ENCODE data around the gene FBXO2.

The FBXO2 gene

GRCh38 chr1:11651017-11651416 lies 3.2 kb downstream of the FBXO2 start:
- DNase-seq = no peak

GRCh38 chr1:11650331-11650991 lies 3.8 kb downstream of the FBXO2 start:
- peak; percentile 82 for DNase-seq

- no peak for DNase-seq
Measured at GRCh38 chr1:11649624-11650330, 4.5 kb downstream of the FBXO2 start.

GRCh38 chr1:11649237-11649623 lies 5.0 kb downstream of the FBXO2 start:
- DNase-seq = no peak

- DNase-seq = peak; percentile 5
Measured at GRCh38 chr1:11648732-11649158, 5.5 kb downstream of the FBXO2 start.

GRCh38 chr1:11648039-11648438 lies 6.2 kb downstream of the FBXO2 start:
- no peak for DNase-seq

GRCh38 chr1:11647333-11647732 lies 6.9 kb downstream of the FBXO2 start:
- DNase-seq = no peak

GRCh38 chr1:11646317-11646716 lies 7.9 kb downstream of the FBXO2 start:
- no peak for DNase-seq

- peak; percentile 73 for DNase-seq
Measured at GRCh38 chr1:11645670-11646265, 8.5 kb downstream of the FBXO2 start.

GRCh38 chr1:11645270-11645669 lies 9.0 kb downstream of the FBXO2 start:
- DNase-seq = no peak

- no peak for DNase-seq
Measured at GRCh38 chr1:11643782-11644181, 10.4 kb downstream of the FBXO2 start.

GRCh38 chr1:11642418-11643017 lies 11.7 kb downstream of the FBXO2 start:
- DNase-seq = peak; percentile 47

- DNase-seq = no peak
Measured at GRCh38 chr1:11641776-11642305, 12.4 kb downstream of the FBXO2 start.

- DNase-seq = no peak
Measured at GRCh38 chr1:11640944-11641343, 13.3 kb downstream of the FBXO2 start.

GRCh38 chr1:11640101-11640500 lies 14.1 kb downstream of the FBXO2 start:
- no peak for DNase-seq

- DNase-seq = no peak
Measured at GRCh38 chr1:11639372-11639771, 14.9 kb downstream of the FBXO2 start.

GRCh38 chr1:11638121-11638520 lies 16.1 kb downstream of the FBXO2 start:
- DNase-seq = no peak

- DNase-seq = no peak
Measured at GRCh38 chr1:11634365-11635192, 19.6 kb downstream of the FBXO2 start.

GRCh38 chr1:11629184-11630016 lies 24.8 kb downstream of the FBXO2 start:
- no peak for DNase-seq

GRCh38 chr1:11628767-11629166 lies 25.5 kb downstream of the FBXO2 start:
- no peak for DNase-seq

- no peak for DNase-seq
Measured at GRCh38 chr1:11626551-11626950, 27.7 kb downstream of the FBXO2 start.

- no peak for DNase-seq
Measured at GRCh38 chr1:11623702-11624101, 30.5 kb downstream of the FBXO2 start.

Data from stimulated activated naive CD4-positive, alpha-beta T cell treated with Interleukin-2 at 50 U/mL for 16 hours (primary cell).